Neutrophil (primary cell): Measurements from ENCODE around the gene OTOS.

ENCODE experiments used
- H3K27ac ChIP-seq: fragments of 200-600 bp; sonication (generic); 2 replicates; pipeline ENCODE4 v1.5.1; 2016; ENCODE audit warnings: mild to moderate bottlenecking, moderate library complexity
- H3K27me3 ChIP-seq: fragments of 200-600 bp; sonication (generic); 2 replicates; pipeline ENCODE4 v1.6.0; 2016; ENCODE audit warnings: mild to moderate bottlenecking
- H3K36me3 ChIP-seq: fragments of 200-600 bp; sonication (generic); 2 replicates; pipeline ENCODE4 v1.5.1; 2017
- H3K4me1 ChIP-seq, 2 experiments: fragments of 200-600 bp in 1 of 2; sonication (generic) in 1 of 2; 1 replicate in 1 of 2; 2 replicates in 1 of 2; pipeline versions ENCODE4 v1.5.1 to v1.6.1; 2013 to 2016; ENCODE audit warnings: low read depth in 1 of 2, low read length in 1 of 2, mild to moderate bottlenecking in 1 of 2, moderate library complexity in 1 of 2; ENCODE audit not compliant: control insufficient read depth in 1 of 2, insufficient read depth in 1 of 2
- H3K4me3 ChIP-seq, 2 experiments: fragments of 200-600 bp in 1 of 2; sonication (generic) in 1 of 2; 1 replicate in 1 of 2; 2 replicates in 1 of 2; pipeline ENCODE4 v1.5.1; 2013 to 2016; ENCODE audit warnings: low read depth in 1 of 2, low read length in 1 of 2, mild to moderate bottlenecking in 1 of 2, moderate library complexity in 1 of 2
- H3K9me3 ChIP-seq: fragments of 200-600 bp; sonication (generic); 2 replicates; pipeline ENCODE4 v1.5.1; 2016
- CTCF ChIP-seq: fragments of 200-600 bp; sonication (generic); IDR thresholded peaks from 2 replicates; pipeline ENCODE4 v1.5.1; 2016; ENCODE audit warnings: antibody characterized with exemption

Gene OTOS

GRCh38 chr2:240163844-240164574 lies 23.6 kb upstream of the OTOS start:
- Histone ChIP-seq H3K27ac (no peak overlapping the region), H3K27me3 (no peaks in the 10 kb centered on the region), H3K36me3 (no peaks in the 10 kb centered on the region), H3K4me1 (no peaks in the 10 kb centered on the region), H3K4me3 (no peak overlapping the region), H3K9me3 (no peaks in the 10 kb centered on the region)
- TF ChIP-seq CTCF, result no peak

- Histone ChIP-seq H3K4me3 (no peak overlapping the region), H3K27me3 (no peaks in the 10 kb centered on the region), H3K4me1 (no peaks in the 10 kb centered on the region), H3K27ac (no peak overlapping the region), H3K9me3 (no peaks in the 10 kb centered on the region), H3K36me3 (no peaks in the 10 kb centered on the region)
- no peak for TF ChIP-seq CTCF
Measured at GRCh38 chr2:240162939-240163714, 22.7 kb upstream of the OTOS start.

GRCh38 chr2:240162531-240162930 lies 22.1 kb upstream of the OTOS start:
- Histone ChIP-seq H3K27me3 (no peaks in the 10 kb centered on the region), H3K27ac (no peak overlapping the region), H3K36me3 (no peaks in the 10 kb centered on the region), H3K4me3 (no peak overlapping the region), H3K9me3 (no peaks in the 10 kb centered on the region), H3K4me1 (no peaks in the 10 kb centered on the region)
- no peak for TF ChIP-seq CTCF

- TF ChIP-seq CTCF, result no peak
- Histone ChIP-seq H3K9me3 (no peaks in the 10 kb centered on the region), H3K4me3 (no peak overlapping the region), H3K4me1 (no peaks in the 10 kb centered on the region), H3K27ac (no peak overlapping the region), H3K27me3 (peaks cover under 1% of the 10 kb centered on the region), H3K36me3 (no peaks in the 10 kb centered on the region)
Measured at GRCh38 chr2:240162032-240162431, 21.6 kb upstream of the OTOS start.

GRCh38 chr2:240161087-240161750 lies 20.8 kb upstream of the OTOS start:
- no peaks in the 10 kb centered on the region for H3K36me3 ChIP-seq
- no peak overlapping the region for H3K4me3 ChIP-seq
- H3K27me3 ChIP-seq, result peaks cover 4% of the 10 kb centered on the region
- no peaks in the 10 kb centered on the region for H3K9me3 ChIP-seq
- no peak for TF ChIP-seq CTCF
- H3K4me1 ChIP-seq, result no peaks in the 10 kb centered on the region
- H3K27ac ChIP-seq, result no peak overlapping the region
